ENCODE data around the gene ZBED6. TPM values are rescaled to one million over a fixed set of nuclear protein-coding genes. Genes with fewer than 3 reads are reported as not detected.
A peak's percentile ranks its signal among the peaks of the same experiment; 100 is the strongest.

ZBED6 gene
- total RNA-seq, 1 experiment from 2014 or later, result 13.1 TPM

GRCh38 chr1:203818399-203818798 is 23.0 kb downstream of the ZBED6 start:
- no peaks in the 10 kb centered on the region for H3K4me1 ChIP-seq (ENCODE audit: insufficient read depth, low read length)
- Mint-ChIP-seq H3K4me1 (peaks cover 2 to 3% of the 10 kb centered on the region in 2 experiments; a peak in 2 of 4 replicates), H3K9me3 (peaks cover 0 to 4% of the 10 kb centered on the region in 2 experiments; a peak in 1 of 5 replicates), H3K27ac (peak overlapping the region in 1 of 3 experiments; percentile 59; a peak in 1 of 7 replicates), H3K36me3 (ENCODE audit: insufficient read depth in 1 of 3, low read depth in 3 of 3) (peaks cover 35 to 75% (median 69%) of the 10 kb centered on the region in 3 experiments), H3K27me3 (ENCODE audit: low read depth) (no peaks in the 10 kb centered on the region), H3K4me3 (no peak overlapping the region)
- no peak overlapping the region for H3K18ac ChIP-seq (ENCODE audit: insufficient read length, low read depth, low read length)
- H3K79me2 ChIP-seq (ENCODE audit: insufficient read depth, low read length), result no peaks in the 10 kb centered on the region; the same call in 1 of the 2 replicates
- H2AFZ ChIP-seq (ENCODE audit: low read length), result no peak overlapping the region
- no peak overlapping the region for H3K9ac ChIP-seq (ENCODE audit: extremely low read depth, insufficient read length, low read length)
- no peak overlapping the region for H3K56ac ChIP-seq (ENCODE audit: insufficient read length, low read depth, low read length)
- H3K4me2 ChIP-seq (ENCODE audit: insufficient read depth, insufficient read length, low read length), result no peak overlapping the region
- no peak overlapping the region for H3K14ac ChIP-seq (ENCODE audit: insufficient read depth, low read length)
- no peak overlapping the region for H4K8ac ChIP-seq (replicated peaks; ENCODE audit: insufficient read length, low read depth, low read length)
- DNase-seq, result no peak
- H3T11ph ChIP-seq (ENCODE audit: low read length), result no peak overlapping the region
- no CpG with 5 or more reads among the region's 6 CpGs for WGBS (ENCODE audit: extremely low coverage, insufficient read length, low lambda C conversion rate)
- no peak for TF ChIP-seq CTCF (conservative IDR thresholded peaks at IDR 0.05)
- H2BK15ac ChIP-seq (ENCODE audit: low read depth, low read length), result no peak overlapping the region
- no peak overlapping the region for H4K5ac ChIP-seq (ENCODE audit: insufficient read length, low read depth, low read length)
- H3K4ac ChIP-seq (ENCODE audit: low read depth, low read length), result no peak overlapping the region
- no peaks in the 10 kb centered on the region for H3K27me3 ChIP-seq (ENCODE audit: insufficient read depth, low read length)
- H2AK5ac ChIP-seq (ENCODE audit: insufficient read length, low read length), result no peak overlapping the region
- H3K27ac ChIP-seq (ENCODE audit: insufficient read length, low read depth, low read length), result no peak overlapping the region
- H3K23me2 ChIP-seq (ENCODE audit: insufficient read length, low read depth, low read length, poor library complexity, severe bottlenecking), result no peaks in the 10 kb centered on the region
- no peak overlapping the region for H2BK120ac ChIP-seq (ENCODE audit: low read depth, low read length, poor library complexity, severe bottlenecking)
- no peaks in the 10 kb centered on the region for H4K20me1 ChIP-seq (ENCODE audit: control insufficient read depth, insufficient read depth, insufficient read length)
- no peak overlapping the region for H2BK5ac ChIP-seq (ENCODE audit: insufficient read length, low read length)
- H3K23ac ChIP-seq (ENCODE audit: insufficient read length, low read depth, low read length), result no peak overlapping the region
- no peak overlapping the region for H2BK12ac ChIP-seq (ENCODE audit: insufficient read length, low read depth, low read length)
- H3K9me3 ChIP-seq (ENCODE audit: control insufficient read depth, low read depth, low read length), result no peaks in the 10 kb centered on the region
- H3K79me1 ChIP-seq (ENCODE audit: insufficient read depth, low read depth, low read length, poor library complexity, severe bottlenecking), result peaks cover 2% of the 10 kb centered on the region
- H4K91ac ChIP-seq (ENCODE audit: insufficient read length, low read depth, low read length), result no peak overlapping the region
- H2BK20ac ChIP-seq (ENCODE audit: low read depth, low read length, poor library complexity, severe bottlenecking), result no peak overlapping the region

All from H9 (cell line).